Stimulated activated CD8-positive, alpha-beta memory T cell treated with anti-CD3 and anti-CD28 coated beads, Interleukin-15, amount 100 ng/mL, for 1 hour (primary cell): ENCODE data around the gene RPL36.
"Not testable (repeated sequence)": the region's sequence is repeated elsewhere in the genome, so short reads cannot be mapped to it uniquely, and the experiment has no call there.

Experiments used
- DNase-seq: peaks from one replicate; pipeline ENCODE4 v3.0.0-alpha.2; 2020; ENCODE audit warnings: low read depth

Gene RPL36

GRCh38 chr19:5690955-5691821, 1.1 kb downstream of the RPL36 start:
- no peak for DNase-seq

GRCh38 chr19:5691822-5692722, 2.0 kb downstream of the RPL36 start:
- DNase-seq: no peak

- no peak for DNase-seq
These were observed 2.7 kb downstream of the RPL36 start for GRCh38 chr19:5692723-5693194.

- no peak for DNase-seq
These were observed 3.4 kb downstream of the RPL36 start for GRCh38 chr19:5693195-5694166.

GRCh38 chr19:5694167-5694955, 4.3 kb downstream of the RPL36 start:
- DNase-seq: no peak

- no peak for DNase-seq
These were observed 5.0 kb downstream of the RPL36 start for GRCh38 chr19:5694956-5695648.

GRCh38 chr19:5695649-5696195, 5.6 kb downstream of the RPL36 start:
- DNase-seq: no peak

GRCh38 chr19:5696196-5697021, 6.3 kb downstream of the RPL36 start:
- no peak for DNase-seq

GRCh38 chr19:5697022-5697889, 7.2 kb downstream of the RPL36 start:
- no peak for DNase-seq

- no peak for DNase-seq
These were observed 8.0 kb downstream of the RPL36 start for GRCh38 chr19:5697890-5698634.

GRCh38 chr19:5698635-5699422, 8.7 kb downstream of the RPL36 start:
- no peak for DNase-seq

GRCh38 chr19:5700455-5701092, 10.5 kb downstream of the RPL36 start:
- no peak for DNase-seq

- DNase-seq: not testable (repeated sequence)
These were observed 11.9 kb downstream of the RPL36 start for GRCh38 chr19:5702053-5702410.

- no peak for DNase-seq
These were observed 14.0 kb downstream of the RPL36 start for GRCh38 chr19:5703819-5704818.

- DNase-seq: no peak
These were observed 15.5 kb downstream of the RPL36 start for GRCh38 chr19:5705552-5705951.
